H9 (cell line): ENCODE data around the gene STX11. TPM values are rescaled to one million over a fixed set of nuclear protein-coding genes. Genes with fewer than 3 reads are reported as not detected.

Source experiments
- DNase-seq: peaks from one replicate; pipeline ENCODE4 v3.0.0-alpha.2; 2017
- H2AFZ ChIP-seq: one replicate; pipeline ENCODE4 v1.6.1; 2013; ENCODE audit warnings: mild to moderate bottlenecking, low read length, control low read depth, moderate library complexity
- H2AK5ac ChIP-seq: 2 replicates; pipeline ENCODE4 v1.6.1; 2013; ENCODE audit warnings: low read length, control low read depth, mixed read lengths; ENCODE audit not compliant: insufficient read length
- H2BK120ac ChIP-seq: one replicate; pipeline ENCODE4 v1.6.1; 2013; ENCODE audit warnings: low read depth, mild to moderate bottlenecking, low read length, control low read depth, inconsistent platforms; ENCODE audit not compliant: poor library complexity, severe bottlenecking
- H2BK12ac ChIP-seq: 2 replicates; pipeline ENCODE4 v1.6.1; 2013; ENCODE audit warnings: low read length, control low read depth, mixed read lengths, low read depth; ENCODE audit not compliant: insufficient read length
- H2BK15ac ChIP-seq: 2 replicates; pipeline ENCODE4 v1.6.1; 2013; ENCODE audit warnings: low read depth, low read length, control low read depth
- H2BK20ac ChIP-seq: one replicate; pipeline ENCODE4 v1.6.1; 2013; ENCODE audit warnings: low read depth, mild to moderate bottlenecking, low read length, control low read depth, inconsistent platforms; ENCODE audit not compliant: poor library complexity, severe bottlenecking
- H2BK5ac ChIP-seq: 2 replicates; pipeline ENCODE4 v1.6.1; 2013; ENCODE audit warnings: low read length, control low read depth, mixed read lengths; ENCODE audit not compliant: insufficient read length
- H3K14ac ChIP-seq: 2 replicates; pipeline ENCODE4 v1.6.1; 2013; ENCODE audit warnings: low read length, control low read depth; ENCODE audit not compliant: insufficient read depth
- H3K18ac ChIP-seq: 2 replicates; pipeline ENCODE4 v1.6.1; 2013; ENCODE audit warnings: low read depth, mild to moderate bottlenecking, mixed read lengths, low read length, control low read depth; ENCODE audit not compliant: insufficient read length
- H3K23ac ChIP-seq: 2 replicates; pipeline ENCODE4 v1.6.1; 2013; ENCODE audit warnings: low read length, control low read depth, mixed read lengths, low read depth; ENCODE audit not compliant: insufficient read length
- H3K23me2 ChIP-seq: 2 replicates; pipeline ENCODE4 v1.6.1; 2013; ENCODE audit warnings: low read depth, mild to moderate bottlenecking, mixed read lengths, low read length, control low read depth; ENCODE audit not compliant: insufficient read length, poor library complexity, severe bottlenecking
- H3K27ac ChIP-seq: 2 replicates; pipeline ENCODE4 v1.5.1; 2013; ENCODE audit warnings: low read length, control low read depth, mixed read lengths, low read depth; ENCODE audit not compliant: insufficient read length
- H3K27me3 ChIP-seq: 2 replicates; pipeline ENCODE4 v1.6.1; 2013; ENCODE audit warnings: low read length, control low read depth, inconsistent platforms; ENCODE audit not compliant: insufficient read depth
- H3K4ac ChIP-seq: 2 replicates; pipeline ENCODE4 v1.6.1; 2013; ENCODE audit warnings: low read depth, mild to moderate bottlenecking, control low read depth, inconsistent platforms, low read length, moderate library complexity
- H3K4me1 ChIP-seq: 2 replicates; pipeline ENCODE4 v1.6.1; 2013; ENCODE audit warnings: low read length, control low read depth, inconsistent platforms; ENCODE audit not compliant: insufficient read depth
- H3K4me2 ChIP-seq: 2 replicates; pipeline ENCODE4 v1.6.1; 2013; ENCODE audit warnings: low read length, control low read depth, mixed read lengths; ENCODE audit not compliant: insufficient read length, insufficient read depth
- H3K56ac ChIP-seq: 2 replicates; pipeline ENCODE4 v1.6.1; 2013; ENCODE audit warnings: low read depth, mild to moderate bottlenecking, mixed read lengths, low read length, control low read depth; ENCODE audit not compliant: insufficient read length
- H3K79me1 ChIP-seq: 2 replicates; pipeline ENCODE4 v1.6.1; 2013; ENCODE audit warnings: low read depth, mild to moderate bottlenecking, moderate library complexity, low read length, control low read depth, inconsistent platforms; ENCODE audit not compliant: insufficient read depth, poor library complexity, severe bottlenecking
- H3K79me2 ChIP-seq: 2 replicates; pipeline ENCODE4 v1.6.1; 2013; ENCODE audit warnings: low read length, control low read depth, inconsistent platforms; ENCODE audit not compliant: insufficient read depth
- H3K9ac ChIP-seq: 2 replicates; pipeline ENCODE4 v1.6.1; 2013; ENCODE audit warnings: low read length, control low read depth, mixed read lengths; ENCODE audit not compliant: insufficient read length; ENCODE audit errors: extremely low read depth
- H3K9me3 ChIP-seq: one replicate; pipeline ENCODE4 v1.6.1; 2013; ENCODE audit warnings: low read depth, low read length, inconsistent platforms; ENCODE audit not compliant: control insufficient read depth
- H3T11ph ChIP-seq: one replicate; pipeline ENCODE4 v1.6.1; 2013; ENCODE audit warnings: mild to moderate bottlenecking, low read length, control low read depth, inconsistent platforms
- H4K20me1 ChIP-seq: one replicate; pipeline ENCODE4 v1.6.1; 2013; ENCODE audit not compliant: control insufficient read depth, insufficient read length, insufficient read depth
- H4K5ac ChIP-seq: 2 replicates; pipeline ENCODE4 v1.6.1; 2013; ENCODE audit warnings: low read depth, mild to moderate bottlenecking, mixed read lengths, low read length, control low read depth; ENCODE audit not compliant: insufficient read length
- H4K8ac ChIP-seq: replicated peaks from 2 replicates; pipeline ENCODE4 v1.6.1; 2013; ENCODE audit warnings: low read length, control low read depth, mixed read lengths, low read depth; ENCODE audit not compliant: insufficient read length
- H4K91ac ChIP-seq: 2 replicates; pipeline ENCODE4 v1.6.1; 2013; ENCODE audit warnings: low read depth, mild to moderate bottlenecking, moderate library complexity, mixed read lengths, low read length, control low read depth; ENCODE audit not compliant: insufficient read length
- H3K27ac Mint-ChIP-seq, 3 experiments: 2 replicates in 2 of 3; 3 replicates in 1 of 3; pipeline ENCODE4 v1.8.0; 2020 to 2021; ENCODE audit warnings: mixed read lengths in 3 of 3, mild to moderate bottlenecking in 1 of 3, moderate library complexity in 1 of 3
- H3K27me3 Mint-ChIP-seq: 2 replicates; pipeline ENCODE4 v1.8.0; 2021; ENCODE audit warnings: low read depth, mild to moderate bottlenecking, moderate library complexity, mixed read lengths
- H3K36me3 Mint-ChIP-seq, 3 experiments: 2 replicates in 2 of 3; 3 replicates in 1 of 3; pipeline ENCODE4 v1.8.0; 2020 to 2021; ENCODE audit warnings: low read depth in 3 of 3, mixed read lengths in 3 of 3; ENCODE audit not compliant: insufficient read depth in 1 of 3
- H3K4me1 Mint-ChIP-seq, 2 experiments: 2 replicates each; pipeline ENCODE4 v1.8.0; 2020; ENCODE audit warnings: mixed read lengths in 2 of 2
- H3K4me3 Mint-ChIP-seq, 2 experiments: 2 replicates in 1 of 2; 3 replicates in 1 of 2; pipeline ENCODE4 v1.8.0; 2020 to 2021; ENCODE audit warnings: mild to moderate bottlenecking in 2 of 2, mixed read lengths in 2 of 2, moderate library complexity in 1 of 2
- H3K9me3 Mint-ChIP-seq, 2 experiments: 2 replicates in 1 of 2; 3 replicates in 1 of 2; pipeline ENCODE4 v1.8.0; 2020; ENCODE audit warnings: mild to moderate bottlenecking in 2 of 2, mixed read lengths in 2 of 2, moderate library complexity in 1 of 2
- CTCF ChIP-seq: fragments of 200-600 bp; sonication (generic); conservative IDR thresholded peaks from 3 replicates; pipeline ENCODE4 v1.8.0; 2021; ENCODE audit warnings: antibody characterized with exemption, mild to moderate bottlenecking
- WGBS: extraction: QIAGEN DNeasy Blood & Tissue Kit; methylation state at CpG from one replicate; pipeline ENCODE4 v1.1.7; 2013; ENCODE audit warnings: missing lambda C conversion rate, low lambda C conversion rate, mixed read lengths; ENCODE audit not compliant: insufficient read length; ENCODE audit errors: extremely low coverage; 5-methylcytosine and 5-hydroxymethylcytosine counted together
- total RNA-seq: library from RNA; stranded (reverse); gene quantifications from 2 replicates; pipeline ENCODE4 v1.2.1, GENCODE V29; 2021

The STX11 gene
- total RNA-seq, 1 experiment from 2014 or later: 0.22 TPM

- no peak overlapping the region for H2BK15ac ChIP-seq
- no peak overlapping the region for H3K23ac ChIP-seq
- Mint-ChIP-seq H3K27ac (no peak overlapping the region), H3K36me3 (peaks cover 0 to 1% (median 0%) of the 10 kb centered on the region in 3 experiments; a peak in 1 of 7 replicates), H3K4me1 (peaks cover 4% of the 10 kb centered on the region in 2 experiments; a peak in 3 of 4 replicates), H3K27me3 (no peaks in the 10 kb centered on the region), H3K4me3 (no peak overlapping the region), H3K9me3 (no peaks in the 10 kb centered on the region)
- H4K91ac ChIP-seq: no peak overlapping the region
- H3K9me3 ChIP-seq: no peaks in the 10 kb centered on the region
- no peak overlapping the region for H3K9ac ChIP-seq
- H3K27ac ChIP-seq: no peak overlapping the region
- no peak overlapping the region for H3K4me2 ChIP-seq
- H2AFZ ChIP-seq: no peak overlapping the region
- no peak for TF ChIP-seq CTCF
- H3K56ac ChIP-seq: no peak overlapping the region
- no peak overlapping the region for H2BK20ac ChIP-seq
- H3K79me1 ChIP-seq: no peaks in the 10 kb centered on the region
- no peak overlapping the region for H2BK5ac ChIP-seq
- H3K18ac ChIP-seq: no peak overlapping the region
- H3K4ac ChIP-seq: no peak overlapping the region
- no peaks in the 10 kb centered on the region for H3K23me2 ChIP-seq
- H2AK5ac ChIP-seq: no peak overlapping the region
- H3T11ph ChIP-seq: no peak overlapping the region
- H2BK120ac ChIP-seq: no peak overlapping the region
- H3K14ac ChIP-seq: no peak overlapping the region
- no peak overlapping the region for H2BK12ac ChIP-seq
- H4K20me1 ChIP-seq: no peaks in the 10 kb centered on the region
- WGBS: no CpG with 5 or more reads among the region's 4 CpGs
- H4K5ac ChIP-seq: no peak overlapping the region
- H3K27me3 ChIP-seq: no peaks in the 10 kb centered on the region
- H4K8ac ChIP-seq: no peak overlapping the region
- no peaks in the 10 kb centered on the region for H3K4me1 ChIP-seq
- DNase-seq: no peak
- H3K79me2 ChIP-seq: no peaks in the 10 kb centered on the region
Observed at GRCh38 chr6:144185133-144185836, 35.0 kb downstream of the STX11 start.
